T-cell (primary cell): ENCODE data around the gene TMTC1. TPM values are rescaled to one million over a fixed set of nuclear protein-coding genes. Genes with fewer than 3 reads are reported as not detected.

Source experiments
- ATAC-seq, 4 experiments: fragments of 200-7000 bp in 3 of 4; fragments of 150-1000 bp in 1 of 4; cut with Tn5 transposase; replicated peaks in 1 of 4; 1 replicate in 3 of 4; 2 replicates in 1 of 4; pipeline ENCODE4 v1.10.0; 2021; ENCODE audit warnings: moderate library complexity in 3 of 4, mild to moderate bottlenecking in 2 of 4, moderate number of reproducible peaks in 1 of 4
- CTCF ChIA-PET, 2 donors: fragments of 300-600 bp; sonication (Branson Sonifier 250); formaldehyde crosslinking; loops; one replicate each; lab custom pipeline; 2022; ENCODE audit warnings: antibody characterized with exemption in 2 of 2; lab: Charles Lee
- POLR2A ChIA-PET, 2 donors: fragments of 300-600 bp; sonication (Branson Sonifier 250); formaldehyde crosslinking; loops; one replicate each; lab custom pipeline; 2022; ENCODE audit warnings: antibody characterized with exemption in 2 of 2; lab: Charles Lee
- DNase-seq, 35 experiments: peaks; one replicate each; pipeline versions ENCODE4 v3.0.0 to v3.0.0-alpha.2; 2013 to 2023
- H3K27ac ChIP-seq: one replicate; pipeline ENCODE4 v1.5.1; 2013; ENCODE audit warnings: low read length
- H3K27me3 ChIP-seq, 2 experiments: replicated peaks in 1 of 2; 1 replicate in 1 of 2; 2 replicates in 1 of 2; pipeline versions ENCODE4 v1.6.1 to v1.7.0; 2013; ENCODE audit warnings: low read length in 1 of 2, mixed read lengths in 1 of 2; ENCODE audit not compliant: control insufficient read depth in 2 of 2, insufficient read depth in 2 of 2; ENCODE audit errors: extremely low read depth in 1 of 2
- H3K36me3 ChIP-seq, 2 donors: 1 replicate in 1 of 2; 2 replicates in 1 of 2; pipeline versions ENCODE4 v1.6.1 to v1.7.0; 2013; ENCODE audit warnings: low read length in 1 of 2; ENCODE audit not compliant: control insufficient read depth in 2 of 2, insufficient read depth in 1 of 2; ENCODE audit errors: extremely low read depth in 1 of 2
- H3K4me1 ChIP-seq, 2 experiments: 1 replicate in 1 of 2; 2 replicates in 1 of 2; pipeline versions ENCODE4 v1.6.1 to v1.7.0; 2013; ENCODE audit warnings: low read length in 2 of 2, mixed read lengths in 1 of 2; ENCODE audit not compliant: insufficient read depth in 2 of 2, control insufficient read depth in 1 of 2; ENCODE audit errors: extremely low read depth in 1 of 2
- H3K4me3 ChIP-seq, 2 donors: 1 replicate in 1 of 2; 2 replicates in 1 of 2; pipeline versions ENCODE4 v1.5.1 to v1.7.0; 2013; ENCODE audit warnings: mild to moderate bottlenecking in 2 of 2, low read length in 1 of 2, moderate library complexity in 1 of 2; ENCODE audit not compliant: control insufficient read depth in 1 of 2; ENCODE audit errors: extremely low read depth in 1 of 2
- H3K9me3 ChIP-seq: 2 replicates; pipeline ENCODE4 v1.7.0; 2013
- H3K27ac Mint-ChIP-seq, 2 donors: one replicate each; pipeline ENCODE4 v1.8.0; 2020 to 2021; ENCODE audit warnings: mild to moderate bottlenecking in 2 of 2, mixed read lengths in 2 of 2
- H3K27me3 Mint-ChIP-seq, 2 donors: one replicate each; pipeline ENCODE4 v1.8.0; 2021 to 2022; ENCODE audit warnings: mixed read lengths in 2 of 2
- H3K36me3 Mint-ChIP-seq: one replicate; pipeline ENCODE4 v1.8.0; 2021; ENCODE audit warnings: mixed read lengths
- H3K4me1 Mint-ChIP-seq, 3 donors: one replicate each; pipeline ENCODE4 v1.8.0; 2020 to 2022; ENCODE audit warnings: mixed read lengths in 3 of 3, mild to moderate bottlenecking in 1 of 3
- H3K4me3 Mint-ChIP-seq, 3 donors: one replicate each; pipeline ENCODE4 v1.8.0; 2020 to 2022; ENCODE audit warnings: mild to moderate bottlenecking in 3 of 3, mixed read lengths in 3 of 3, moderate library complexity in 3 of 3
- H3K9me3 Mint-ChIP-seq, 3 donors: one replicate each; pipeline ENCODE4 v1.8.0; 2020 to 2022; ENCODE audit warnings: mixed read lengths in 3 of 3
- WGBS: methylation state at CpG from one replicate; pipeline ENCODE4 v1.1.5; 2013; ENCODE audit warnings: missing lambda C conversion rate; ENCODE audit not compliant: insufficient coverage; 5-methylcytosine and 5-hydroxymethylcytosine counted together
- total RNA-seq, 35 experiments: library from RNA in 6 of 35; stranded (reverse) in 6 of 35; fragments of 120-200 nt in 1 of 35; gene quantifications; one replicate each; pipeline versions ENCODE4 v1.2.1 to v1.2.4 and lab custom pipeline; 2013 to 2026

TMTC1 gene
- total RNA-seq, 5 donors from 2014 or later (not counting 1 experiment from before 2014, with no cell fraction given), result 0.10 to 0.44 (median 0.29) TPM; not detected in 1

DNA sequence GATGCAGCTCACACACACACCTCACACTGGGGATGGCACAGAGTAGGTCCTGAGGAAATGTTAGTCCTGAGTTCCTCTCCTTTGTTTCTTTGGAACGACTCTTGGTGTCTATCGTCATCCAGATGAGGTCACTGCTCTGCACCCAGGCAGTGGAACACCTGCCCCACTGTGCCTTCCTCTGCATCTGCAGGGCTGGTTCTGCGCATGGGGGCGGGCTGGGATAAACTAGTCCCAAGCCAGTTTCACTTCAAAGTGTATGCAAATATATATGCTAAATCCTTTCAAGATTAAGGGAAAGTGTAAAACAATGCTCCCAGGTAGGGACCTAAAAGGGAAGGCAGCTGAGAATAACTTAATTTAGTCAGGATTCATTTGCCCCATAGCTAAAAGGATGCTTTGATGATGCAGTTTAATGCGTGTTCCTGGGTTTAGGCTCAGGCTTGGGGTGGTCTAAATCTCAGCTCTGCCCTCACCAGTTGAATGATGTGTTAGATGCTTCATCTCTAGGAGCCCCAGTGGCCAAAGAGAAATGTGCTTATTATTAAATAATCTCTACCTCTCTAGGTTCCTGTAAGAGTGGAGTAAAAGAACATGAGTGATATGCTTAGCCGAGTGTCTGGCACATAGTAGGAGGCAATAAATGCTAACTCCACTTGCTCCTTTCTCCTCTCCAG lies 239.2 kb downstream of the TMTC1 start:
- POLR2A ChIA-PET, result interaction anchor here in 1 of 2 donors (0.6 kb wide), 1 partner anchor 15 kb away, joined by 3 read pairs; no protein-coding TSS in a partner anchor
- CTCF ChIA-PET, result no interaction called here
- H3K4me3 ChIP-seq, result no peak overlapping the region
- no peaks in the 10 kb centered on the region for H3K4me1 ChIP-seq
- Mint-ChIP-seq H3K27me3 (peaks cover 8 to 21% of the 10 kb centered on the region in 2 donors), H3K9me3 (no peaks in the 10 kb centered on the region), H3K36me3 (no peaks in the 10 kb centered on the region), H3K27ac (no peak overlapping the region), H3K4me1 (no peaks in the 10 kb centered on the region), H3K4me3 (no peak overlapping the region)
- peaks cover 4% of the 10 kb centered on the region in 2 experiments for H3K27me3 ChIP-seq
- no peak overlapping the region for H3K27ac ChIP-seq
- H3K9me3 ChIP-seq, result no peaks in the 10 kb centered on the region
- H3K36me3 ChIP-seq, result no peaks in the 10 kb centered on the region
- WGBS, result 94% methylated on average over 2 of the region's 6 CpGs
- no peak for ATAC-seq
- DNase-seq, result no peak

DNA sequence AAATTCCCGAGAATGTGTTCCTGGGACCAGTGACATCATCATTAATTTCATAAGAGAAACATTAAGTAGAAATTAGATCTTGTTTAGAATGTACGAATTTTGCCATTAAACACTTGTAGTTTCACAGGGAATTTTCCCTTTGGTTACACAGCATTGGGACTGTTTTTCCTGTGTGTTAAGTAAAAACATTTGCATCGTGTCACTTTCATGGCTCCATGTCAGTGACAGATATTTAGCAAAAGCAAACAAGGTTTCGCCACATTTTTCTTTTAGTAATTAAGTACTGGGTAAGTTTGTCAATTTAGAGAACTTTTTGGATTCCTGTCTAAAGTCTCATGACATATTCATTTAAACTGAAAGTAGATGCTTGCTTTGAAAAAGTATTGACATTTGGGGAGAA lies 240.7 kb downstream of the TMTC1 start:
- H3K4me3 ChIP-seq, result no peak overlapping the region
- Mint-ChIP-seq H3K27ac (no peak overlapping the region), H3K4me3 (no peak overlapping the region), H3K27me3 (peaks cover 8 to 20% of the 10 kb centered on the region in 2 donors), H3K4me1 (no peaks in the 10 kb centered on the region), H3K36me3 (no peaks in the 10 kb centered on the region), H3K9me3 (no peaks in the 10 kb centered on the region)
- ChIA-PET CTCF (interaction anchor here in 1 of 2 donors (0.8 kb wide), 1 partner anchor 10 kb away, joined by 4 read pairs; no protein-coding TSS in a partner anchor), POLR2A (no interaction called here)
- ATAC-seq, result no peak
- no peaks in the 10 kb centered on the region for H3K36me3 ChIP-seq
- peaks cover 4% of the 10 kb centered on the region in 2 experiments for H3K27me3 ChIP-seq
- no CpG with 5 or more reads among the region's 4 CpGs for WGBS
- no peaks in the 10 kb centered on the region for H3K9me3 ChIP-seq
- DNase-seq, result no peak
- no peak overlapping the region for H3K27ac ChIP-seq
- no peaks in the 10 kb centered on the region for H3K4me1 ChIP-seq

DNA sequence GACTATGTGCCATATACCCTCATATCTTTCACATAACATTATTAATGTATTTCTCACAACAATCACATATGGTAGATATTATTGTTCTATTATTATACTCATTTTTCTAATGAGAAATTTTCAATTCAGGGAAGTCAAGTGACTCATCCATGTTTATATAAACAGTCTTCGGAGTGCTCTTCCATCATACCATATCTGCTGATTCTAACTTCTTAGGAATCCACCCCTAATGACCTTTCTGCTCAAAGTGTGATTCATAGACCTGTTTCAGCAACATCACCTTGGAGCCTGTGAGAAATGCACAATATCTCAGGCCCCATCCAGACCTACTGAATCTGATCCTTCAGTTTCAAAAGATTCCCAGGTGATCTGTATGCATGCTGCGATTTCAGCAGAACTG lies 246.4 kb downstream of the TMTC1 start:
- no peak overlapping the region for H3K27ac Mint-ChIP-seq
- no peaks in the 10 kb centered on the region for H3K4me1 ChIP-seq
- ChIA-PET POLR2A (no interaction called here), CTCF (no interaction called here)
- H3K36me3 ChIP-seq, result no peaks in the 10 kb centered on the region
- no peaks in the 10 kb centered on the region for H3K4me1 Mint-ChIP-seq
- H3K9me3 Mint-ChIP-seq, result no peaks in the 10 kb centered on the region
- ATAC-seq (no peak), DNase-seq (no peak)
- H3K27me3 Mint-ChIP-seq, result peaks cover 14 to 16% of the 10 kb centered on the region in 2 donors
- H3K27ac ChIP-seq, result no peak overlapping the region
- H3K4me3 ChIP-seq, result no peak overlapping the region
- peaks cover 2% of the 10 kb centered on the region in 2 experiments for H3K27me3 ChIP-seq
- no peak overlapping the region for H3K4me3 Mint-ChIP-seq
- H3K36me3 Mint-ChIP-seq, result no peaks in the 10 kb centered on the region
- H3K9me3 ChIP-seq, result no peaks in the 10 kb centered on the region
- 57% methylated on average over 1 of the region's 2 CpGs for WGBS

DNA sequence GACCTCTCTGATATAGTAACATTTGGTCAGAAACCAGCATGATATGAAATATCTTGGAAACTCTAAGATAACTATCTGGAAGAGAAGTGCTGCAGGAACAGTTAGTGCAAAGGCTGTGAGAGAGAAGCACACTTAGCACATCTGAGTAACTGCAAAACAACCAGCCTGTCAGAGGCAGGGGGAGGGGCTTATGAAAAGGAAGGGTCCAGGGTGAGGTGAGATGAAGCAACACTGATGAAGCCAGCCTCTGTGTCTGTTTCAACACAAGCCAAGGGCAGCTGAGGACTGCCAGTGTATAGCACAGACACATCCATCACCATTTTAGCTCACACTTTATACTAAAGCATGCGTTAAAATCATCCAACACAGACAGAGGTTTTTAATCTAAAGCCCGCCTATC lies 248.8 kb downstream of the TMTC1 start:
- ATAC-seq, result no peak
- ChIA-PET CTCF (interaction anchor here in 1 of 2 donors (0.6 kb wide), 1 partner anchor 10 kb away, joined by 3 read pairs; no protein-coding TSS in a partner anchor), POLR2A (no interaction called here)
- no peaks in the 10 kb centered on the region for H3K36me3 Mint-ChIP-seq
- H3K9me3 Mint-ChIP-seq, result no peaks in the 10 kb centered on the region
- 88% methylated on average over 1 of the region's 2 CpGs for WGBS
- no peaks in the 10 kb centered on the region for H3K4me1 Mint-ChIP-seq
- no peak for DNase-seq
- Histone ChIP-seq H3K4me1 (no peaks in the 10 kb centered on the region), H3K36me3 (no peaks in the 10 kb centered on the region), H3K4me3 (no peak overlapping the region), H3K27me3 (peaks cover 0 to 5% of the 10 kb centered on the region in 2 experiments), H3K27ac (no peak overlapping the region), H3K9me3 (no peaks in the 10 kb centered on the region)
- peaks cover 19 to 28% of the 10 kb centered on the region in 2 donors for H3K27me3 Mint-ChIP-seq
- no peak overlapping the region for H3K4me3 Mint-ChIP-seq
- H3K27ac Mint-ChIP-seq, result no peak overlapping the region

DNA sequence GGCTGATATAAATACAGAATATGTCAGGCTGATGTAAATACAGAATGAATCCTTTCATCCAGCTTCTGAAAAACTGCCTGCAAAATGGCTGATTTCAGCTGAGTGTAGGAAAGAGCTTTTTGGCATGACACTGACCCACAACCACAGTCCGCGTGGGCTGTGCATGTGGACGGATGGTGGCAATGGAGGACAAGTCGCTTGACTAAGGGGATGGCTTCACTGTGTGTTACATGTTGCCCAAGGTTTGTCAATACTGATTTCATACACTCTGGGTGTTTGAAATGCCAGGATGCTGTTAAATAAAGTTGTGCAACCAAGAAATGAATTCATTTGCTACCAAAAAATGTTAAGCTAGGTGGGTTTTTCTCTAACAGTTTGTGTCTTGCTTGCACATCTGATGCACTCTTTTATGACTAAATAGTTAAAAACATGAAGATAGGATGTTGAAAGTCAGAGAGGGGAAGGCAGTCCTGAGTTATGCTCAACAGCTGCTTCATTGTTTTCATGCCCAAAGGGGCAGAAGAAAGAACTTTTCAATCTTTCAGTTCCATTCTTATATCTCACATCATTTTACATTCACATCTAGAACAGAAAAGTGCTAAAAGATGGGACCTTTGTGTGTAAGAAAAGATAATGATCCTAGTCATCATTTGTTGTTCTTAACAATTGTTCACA lies 249.8 kb downstream of the TMTC1 start:
- Histone ChIP-seq H3K36me3 (no peaks in the 10 kb centered on the region), H3K4me3 (no peak overlapping the region), H3K9me3 (no peaks in the 10 kb centered on the region), H3K27me3 (peaks cover 0 to 5% of the 10 kb centered on the region in 2 experiments), H3K4me1 (no peaks in the 10 kb centered on the region), H3K27ac (no peak overlapping the region)
- ATAC-seq, result no peak
- ChIA-PET CTCF (no interaction called here), POLR2A (no interaction called here)
- Mint-ChIP-seq H3K27ac (no peak overlapping the region), H3K4me1 (no peaks in the 10 kb centered on the region), H3K9me3 (no peaks in the 10 kb centered on the region), H3K27me3 (peaks cover 21 to 28% of the 10 kb centered on the region in 2 donors), H3K4me3 (no peak overlapping the region), H3K36me3 (no peaks in the 10 kb centered on the region)
- WGBS, result 67% methylated on average over 3 of the region's 4 CpGs
- no peak for DNase-seq

DNA sequence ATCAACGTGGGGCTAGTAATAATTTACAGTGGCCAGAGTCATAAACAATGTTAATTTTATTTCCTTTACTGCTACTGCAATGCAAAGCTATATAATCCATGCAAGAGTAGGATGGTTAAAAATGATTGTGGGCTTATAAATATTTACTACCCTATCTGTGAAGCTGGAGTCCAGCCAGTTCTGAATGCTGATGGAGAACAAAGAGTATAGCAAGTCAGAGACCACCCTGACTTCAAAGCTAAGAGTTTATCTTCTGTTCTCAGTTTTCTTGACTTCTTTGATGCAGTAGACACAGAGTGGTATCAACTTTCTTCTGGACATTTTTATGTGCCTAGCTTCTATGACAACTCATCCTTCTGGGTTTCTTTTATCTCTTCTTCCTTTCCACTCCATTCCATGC lies 252.3 kb downstream of the TMTC1 start:
- peaks cover 0 to 5% of the 10 kb centered on the region in 2 experiments for H3K27me3 ChIP-seq
- Mint-ChIP-seq H3K27ac (no peak overlapping the region), H3K4me1 (no peaks in the 10 kb centered on the region), H3K27me3 (peaks cover 22 to 32% of the 10 kb centered on the region in 2 donors), H3K4me3 (no peak overlapping the region), H3K36me3 (no peaks in the 10 kb centered on the region), H3K9me3 (no peaks in the 10 kb centered on the region)
- H3K27ac ChIP-seq, result no peak overlapping the region
- ATAC-seq, result no peak
- H3K36me3 ChIP-seq, result no peaks in the 10 kb centered on the region
- H3K4me1 ChIP-seq, result no peaks in the 10 kb centered on the region
- POLR2A ChIA-PET, result no interaction called here
- no peaks in the 10 kb centered on the region for H3K9me3 ChIP-seq
- no CpG with 5 or more reads among the region's 1 CpG for WGBS
- no peak overlapping the region for H3K4me3 ChIP-seq
- no peak for DNase-seq
- CTCF ChIA-PET, result interaction anchor here (0.7 to 1.4 kb wide), 2 partner anchors 12 kb away, joined by 3 to 4 read pairs; no protein-coding TSS in a partner anchor
